Measurements from ENCODE around the gene ARFGEF2. TPM values are rescaled to one million over a fixed set of nuclear protein-coding genes. Genes with fewer than 3 reads are reported as not detected.
"Not testable (repeated sequence)": the region's sequence is repeated elsewhere in the genome, so short reads cannot be mapped to it uniquely, and the experiment has no call there.

The ARFGEF2 gene
- polyA plus RNA-seq, 4 donors, result 10.8 to 36.1 (median 14.2) TPM

- Histone ChIP-seq H3K9me3 (ENCODE audit: control insufficient read depth in 2 of 2, insufficient read depth in 1 of 2, low read depth in 1 of 2, low read length in 1 of 2) (no peaks in the 10 kb centered on the region), H3K4me1 (ENCODE audit: control insufficient read depth in 3 of 3, insufficient read depth in 2 of 3, low read depth in 1 of 3, low read length in 2 of 3) (peaks cover 0 to under 1% (median 0%) of the 10 kb centered on the region in 3 donors), H3K27me3 (ENCODE audit: control insufficient read depth in 3 of 3, insufficient read depth in 3 of 3, low read length in 3 of 3) (no peaks in the 10 kb centered on the region), H3K27ac (ENCODE audit: low read depth in 1 of 3, low read length in 2 of 3) (no peak overlapping the region), H3K36me3 (ENCODE audit: control insufficient read depth in 3 of 3, insufficient read depth in 2 of 3, low read depth in 1 of 3, low read length in 3 of 3) (no peaks in the 10 kb centered on the region), H3K4me3 (ENCODE audit: low read depth in 1 of 3, low read length in 3 of 3) (no peak overlapping the region)
- WGBS, 3 donors, result 82 to 92% (median 83%) methylated on average over 7 of the region's 7 CpGs
- DNase-seq (no peak), FAIRE-seq (no peak)
Measured at GRCh38 chr20:48880981-48881657, 40.4 kb upstream of the ARFGEF2 start.

- H3K9me3 ChIP-seq (ENCODE audit: control insufficient read depth in 2 of 2, insufficient read depth in 1 of 2, low read depth in 1 of 2, low read length in 1 of 2), result no peaks in the 10 kb centered on the region
- no peaks in the 10 kb centered on the region for H3K27me3 ChIP-seq (ENCODE audit: control insufficient read depth in 3 of 3, insufficient read depth in 3 of 3, low read length in 3 of 3)
- H3K36me3 ChIP-seq (ENCODE audit: control insufficient read depth in 3 of 3, insufficient read depth in 2 of 3, low read depth in 1 of 3, low read length in 3 of 3), result no peaks in the 10 kb centered on the region
- H3K4me1 ChIP-seq (ENCODE audit: control insufficient read depth in 3 of 3, insufficient read depth in 2 of 3, low read depth in 1 of 3, low read length in 2 of 3), result no peaks in the 10 kb centered on the region
- FAIRE-seq, result no peak
- 80 to 82% (median 81%) methylated on average over 4 of the region's 4 CpGs for WGBS, 3 donors
- no peak for DNase-seq
- H3K4me3 ChIP-seq (ENCODE audit: low read depth in 1 of 3, low read length in 3 of 3), result no peak overlapping the region
- H3K27ac ChIP-seq (ENCODE audit: low read depth in 1 of 3, low read length in 2 of 3), result no peak overlapping the region
Measured at GRCh38 chr20:48885237-48885636, 36.3 kb upstream of the ARFGEF2 start.

GRCh38 chr20:48886194-48886593 lies 35.3 kb upstream of the ARFGEF2 start:
- 69 to 83% (median 72%) methylated on average over 3 of the region's 3 CpGs for WGBS, 3 donors
- DNase-seq (no peak), FAIRE-seq (no peak)
- no peak overlapping the region for H3K27ac ChIP-seq (ENCODE audit: low read depth in 1 of 3, low read length in 2 of 3)
- H3K4me3 ChIP-seq (ENCODE audit: low read depth in 1 of 3, low read length in 3 of 3), result no peak overlapping the region
- no peaks in the 10 kb centered on the region for H3K36me3 ChIP-seq (ENCODE audit: control insufficient read depth in 3 of 3, insufficient read depth in 2 of 3, low read depth in 1 of 3, low read length in 3 of 3)
- no peaks in the 10 kb centered on the region for H3K9me3 ChIP-seq (ENCODE audit: control insufficient read depth in 2 of 2, insufficient read depth in 1 of 2, low read depth in 1 of 2, low read length in 1 of 2)
- no peaks in the 10 kb centered on the region for H3K4me1 ChIP-seq (ENCODE audit: control insufficient read depth in 3 of 3, insufficient read depth in 2 of 3, low read depth in 1 of 3, low read length in 2 of 3)
- no peaks in the 10 kb centered on the region for H3K27me3 ChIP-seq (ENCODE audit: control insufficient read depth in 3 of 3, insufficient read depth in 3 of 3, low read length in 3 of 3)

GRCh38 chr20:48886811-48887210 lies 34.7 kb upstream of the ARFGEF2 start:
- Histone ChIP-seq H3K9me3 (ENCODE audit: control insufficient read depth in 2 of 2, insufficient read depth in 1 of 2, low read depth in 1 of 2, low read length in 1 of 2) (no peaks in the 10 kb centered on the region), H3K36me3 (ENCODE audit: control insufficient read depth in 3 of 3, insufficient read depth in 2 of 3, low read depth in 1 of 3, low read length in 3 of 3) (no peaks in the 10 kb centered on the region), H3K27me3 (ENCODE audit: control insufficient read depth in 3 of 3, insufficient read depth in 3 of 3, low read length in 3 of 3) (no peaks in the 10 kb centered on the region), H3K27ac (ENCODE audit: low read depth in 1 of 3, low read length in 2 of 3) (no peak overlapping the region), H3K4me3 (ENCODE audit: low read depth in 1 of 3, low read length in 3 of 3) (no peak overlapping the region), H3K4me1 (ENCODE audit: control insufficient read depth in 3 of 3, insufficient read depth in 2 of 3, low read depth in 1 of 3, low read length in 2 of 3) (no peaks in the 10 kb centered on the region)
- WGBS, 3 donors, result 85 to 86% (median 85%) methylated on average over 2 of the region's 2 CpGs
- DNase-seq (no peak), FAIRE-seq (no peak)

- not testable (repeated sequence) for H3K4me1 ChIP-seq (ENCODE audit: control insufficient read depth in 3 of 3, insufficient read depth in 2 of 3, low read depth in 1 of 3, low read length in 2 of 3); H3K4me3 ChIP-seq (ENCODE audit: low read depth in 1 of 3, low read length in 3 of 3); FAIRE-seq; H3K27me3 ChIP-seq (ENCODE audit: control insufficient read depth in 3 of 3, insufficient read depth in 3 of 3, low read length in 3 of 3); DNase-seq; H3K36me3 ChIP-seq (ENCODE audit: control insufficient read depth in 3 of 3, insufficient read depth in 2 of 3, low read depth in 1 of 3, low read length in 3 of 3); H3K27ac ChIP-seq (ENCODE audit: low read depth in 1 of 3, low read length in 2 of 3); H3K9me3 ChIP-seq (ENCODE audit: control insufficient read depth in 2 of 2, insufficient read depth in 1 of 2, low read depth in 1 of 2, low read length in 1 of 2)
- 88 to 92% (median 90%) methylated on average over 6 of the region's 6 CpGs for WGBS, 3 donors
Measured at GRCh38 chr20:48888517-48888916, 33.0 kb upstream of the ARFGEF2 start.

- H3K36me3 ChIP-seq (ENCODE audit: control insufficient read depth in 3 of 3, insufficient read depth in 2 of 3, low read depth in 1 of 3, low read length in 3 of 3), result no peaks in the 10 kb centered on the region
- H3K4me3 ChIP-seq (ENCODE audit: low read depth in 1 of 3, low read length in 3 of 3), result no peak overlapping the region
- no peak overlapping the region for H3K27ac ChIP-seq (ENCODE audit: low read depth in 1 of 3, low read length in 2 of 3)
- no peaks in the 10 kb centered on the region for H3K27me3 ChIP-seq (ENCODE audit: control insufficient read depth in 3 of 3, insufficient read depth in 3 of 3, low read length in 3 of 3)
- WGBS, 3 donors, result 71 to 78% (median 75%) methylated on average over 3 of the region's 3 CpGs
- H3K9me3 ChIP-seq (ENCODE audit: control insufficient read depth in 2 of 2, insufficient read depth in 1 of 2, low read depth in 1 of 2, low read length in 1 of 2), result peaks cover 0 to 7% of the 10 kb centered on the region in 2 donors
- FAIRE-seq, result no peak
- DNase-seq, result no peak
- H3K4me1 ChIP-seq (ENCODE audit: control insufficient read depth in 3 of 3, insufficient read depth in 2 of 3, low read depth in 1 of 3, low read length in 2 of 3), result no peaks in the 10 kb centered on the region
Measured at GRCh38 chr20:48889140-48889790, 32.2 kb upstream of the ARFGEF2 start.

- Histone ChIP-seq H3K4me1 (ENCODE audit: control insufficient read depth in 3 of 3, insufficient read depth in 2 of 3, low read depth in 1 of 3, low read length in 2 of 3) (no peaks in the 10 kb centered on the region), H3K9me3 (ENCODE audit: control insufficient read depth in 2 of 2, insufficient read depth in 1 of 2, low read depth in 1 of 2, low read length in 1 of 2) (peaks cover 0 to 7% of the 10 kb centered on the region in 2 donors), H3K27me3 (ENCODE audit: control insufficient read depth in 3 of 3, insufficient read depth in 3 of 3, low read length in 3 of 3) (no peaks in the 10 kb centered on the region), H3K36me3 (ENCODE audit: control insufficient read depth in 3 of 3, insufficient read depth in 2 of 3, low read depth in 1 of 3, low read length in 3 of 3) (no peaks in the 10 kb centered on the region), H3K27ac (ENCODE audit: low read depth in 1 of 3, low read length in 2 of 3) (no peak overlapping the region), H3K4me3 (ENCODE audit: low read depth in 1 of 3, low read length in 3 of 3) (no peak overlapping the region)
- DNase-seq (no peak), FAIRE-seq (no peak)
- 48 to 72% (median 58%) methylated on average over 4 of the region's 4 CpGs for WGBS, 3 donors
Measured at GRCh38 chr20:48891235-48892048, 30.1 kb upstream of the ARFGEF2 start.

GRCh38 chr20:48892049-48892470 lies 29.5 kb upstream of the ARFGEF2 start:
- Histone ChIP-seq H3K4me3 (ENCODE audit: low read depth in 1 of 3, low read length in 3 of 3) (no peak overlapping the region), H3K9me3 (ENCODE audit: control insufficient read depth in 2 of 2, insufficient read depth in 1 of 2, low read depth in 1 of 2, low read length in 1 of 2) (peaks cover 0 to 7% of the 10 kb centered on the region in 2 donors), H3K4me1 (ENCODE audit: control insufficient read depth in 3 of 3, insufficient read depth in 2 of 3, low read depth in 1 of 3, low read length in 2 of 3) (no peaks in the 10 kb centered on the region), H3K36me3 (ENCODE audit: control insufficient read depth in 3 of 3, insufficient read depth in 2 of 3, low read depth in 1 of 3, low read length in 3 of 3) (no peaks in the 10 kb centered on the region), H3K27ac (ENCODE audit: low read depth in 1 of 3, low read length in 2 of 3) (no peak overlapping the region), H3K27me3 (ENCODE audit: control insufficient read depth in 3 of 3, insufficient read depth in 3 of 3, low read length in 3 of 3) (no peaks in the 10 kb centered on the region)
- WGBS, 3 donors, result 55 to 73% (median 61%) methylated on average over 3 of the region's 3 CpGs
- FAIRE-seq (no peak), DNase-seq (no peak)

Data from small intestine (tissue), 7 donors.